HS-5 (cell line): ENCODE measurements around the gene ZEB2.

ENCODE experiments used
- DNase-seq: peaks from one replicate; pipeline ENCODE4 v3.0.0-alpha.2; 2012; ENCODE audit warnings: low read depth

Gene ZEB2

DNA sequence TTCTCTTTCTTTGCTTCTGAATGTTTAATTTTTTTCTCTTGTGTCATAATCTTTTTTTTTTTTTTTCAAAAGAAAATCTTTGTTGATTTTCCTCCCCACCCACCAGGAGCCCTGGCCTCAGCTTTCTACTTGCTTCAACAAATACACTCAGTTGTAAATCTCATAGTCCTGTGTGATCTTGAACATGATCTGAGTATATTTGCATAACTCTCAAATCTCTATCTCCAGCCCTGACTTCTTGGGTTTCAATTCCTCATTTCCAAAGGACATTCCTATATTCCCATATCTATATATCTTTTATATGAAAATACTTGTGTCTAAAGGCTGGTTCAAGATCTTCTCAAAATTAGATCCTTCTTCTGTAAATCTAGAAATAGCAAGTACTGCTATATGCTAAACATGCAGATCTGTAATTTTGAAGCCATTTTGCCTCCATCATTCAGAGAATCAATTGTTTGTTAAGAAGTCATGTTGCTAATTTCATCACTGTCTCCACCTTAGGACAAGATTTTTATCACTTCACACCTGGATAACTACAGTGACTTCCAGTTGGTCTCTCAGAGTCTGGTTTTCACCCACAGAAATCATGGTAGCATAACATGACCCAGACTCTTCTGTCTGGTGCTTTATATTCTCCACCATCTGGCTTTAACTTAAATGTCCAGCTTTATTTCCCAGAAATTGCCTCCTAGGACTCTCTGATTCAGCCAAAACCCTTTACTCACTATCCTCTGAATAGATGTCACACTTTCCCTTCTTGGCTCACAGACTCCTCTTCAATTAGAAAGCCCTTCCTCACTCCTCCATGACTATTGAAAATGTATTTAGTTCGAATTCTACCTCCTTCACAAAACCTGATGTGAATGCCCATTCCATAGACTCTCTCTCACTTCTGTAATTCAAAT, 98.1 kb downstream of the ZEB2 start:
- no peak for DNase-seq

DNA sequence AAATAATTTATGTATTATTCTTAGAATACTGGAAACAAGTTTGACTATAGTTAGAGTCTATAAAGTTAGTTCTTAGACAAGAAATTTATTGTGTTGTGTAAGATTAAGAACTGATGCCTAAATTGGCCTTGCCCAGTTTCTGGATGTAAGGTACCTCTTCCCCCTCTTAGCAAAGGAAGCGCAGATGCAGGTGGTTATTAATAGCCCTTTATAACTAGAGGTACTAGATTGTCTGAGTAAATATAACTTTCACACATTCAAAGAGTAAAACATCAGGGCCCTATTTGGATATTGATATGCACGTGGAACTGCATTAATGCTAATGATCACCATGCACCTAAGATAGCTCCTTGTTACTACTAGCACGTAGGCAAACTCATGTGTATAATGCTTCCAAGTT, 100.7 kb downstream of the ZEB2 start:
- DNase-seq = no peak

DNA sequence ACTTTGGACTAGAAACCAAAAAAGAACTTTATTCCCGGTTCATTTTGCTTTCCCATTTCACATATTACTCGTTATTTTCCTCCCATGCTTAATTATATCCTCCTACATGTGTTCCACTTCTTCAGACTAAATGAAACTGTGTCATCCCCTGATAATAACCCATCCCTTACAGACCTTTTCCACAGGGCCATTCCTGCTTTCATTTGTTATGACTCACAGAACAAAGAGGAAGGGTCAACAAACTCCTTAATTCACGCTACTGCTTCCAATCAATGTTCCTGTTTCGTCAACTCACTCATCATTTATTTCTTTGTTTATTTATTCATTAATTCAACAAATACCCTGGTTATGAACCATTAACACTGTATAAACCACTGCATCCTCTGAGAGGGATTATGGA, 104.5 kb downstream of the ZEB2 start:
- DNase-seq = no peak

DNA sequence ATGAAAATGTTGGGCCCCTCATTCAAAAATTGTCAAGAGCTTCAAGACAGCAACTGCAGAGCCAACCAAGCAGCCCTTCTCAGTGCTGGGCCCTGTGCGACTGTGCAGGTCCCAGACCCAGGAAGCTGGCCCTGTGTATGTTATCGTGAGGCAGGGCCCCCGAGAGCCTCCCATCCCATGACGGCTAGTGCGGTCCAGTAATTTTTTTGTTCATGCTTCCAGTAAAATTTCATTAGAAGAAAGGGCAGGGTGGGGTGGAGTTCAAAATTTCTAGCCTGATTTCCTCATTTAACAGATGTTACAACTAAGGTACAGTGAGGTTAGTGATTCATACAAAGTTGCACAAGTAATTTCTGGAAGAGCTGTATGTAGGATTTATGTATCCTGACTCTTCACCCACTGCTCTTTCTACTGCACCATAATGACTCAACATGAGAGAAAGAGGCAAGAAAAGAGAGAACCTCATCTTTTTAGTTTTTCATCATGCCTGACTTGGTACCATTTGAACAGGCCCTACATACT, 105.5 kb downstream of the ZEB2 start:
- peak; percentile 90 for DNase-seq

DNA sequence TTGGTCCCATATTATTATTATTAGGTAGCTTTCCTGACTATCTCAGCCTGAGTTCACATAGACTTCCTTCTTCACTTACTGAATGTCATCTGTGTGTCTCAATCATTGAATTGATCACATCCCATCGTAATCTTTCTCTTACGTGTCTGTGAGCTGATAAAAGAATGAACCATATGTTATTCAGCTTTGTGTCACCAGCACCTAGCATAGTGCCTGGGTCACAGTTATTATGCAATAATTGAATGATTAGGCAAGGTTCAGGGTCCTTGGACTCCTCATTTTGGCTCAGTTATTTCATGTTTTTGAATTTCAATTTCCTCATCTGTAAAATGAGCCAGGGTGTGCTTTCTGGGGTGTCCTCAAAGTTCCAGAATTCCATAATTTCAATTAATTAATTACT, 107.2 kb downstream of the ZEB2 start:
- DNase-seq = peak; percentile 18

DNA sequence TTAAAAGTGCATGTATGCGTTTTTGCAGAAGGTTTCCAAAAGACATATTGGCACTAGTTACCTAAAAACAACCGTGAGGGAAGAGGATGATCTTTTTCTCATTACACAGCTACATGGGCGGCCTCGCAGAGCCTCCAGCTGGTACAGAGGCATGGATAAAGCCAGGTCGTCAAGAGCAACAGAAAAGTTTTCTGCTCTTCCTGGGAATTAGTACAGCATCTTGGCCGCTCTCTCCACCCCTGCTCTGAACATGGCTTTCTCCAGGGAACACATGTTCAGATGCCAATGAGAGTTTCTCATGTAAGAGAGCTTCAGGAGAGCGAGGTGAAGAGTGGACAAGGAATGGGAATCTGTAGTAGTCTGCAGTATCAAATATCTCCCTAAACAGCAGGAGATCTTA, 108.4 kb downstream of the ZEB2 start:
- DNase-seq = no peak

DNA sequence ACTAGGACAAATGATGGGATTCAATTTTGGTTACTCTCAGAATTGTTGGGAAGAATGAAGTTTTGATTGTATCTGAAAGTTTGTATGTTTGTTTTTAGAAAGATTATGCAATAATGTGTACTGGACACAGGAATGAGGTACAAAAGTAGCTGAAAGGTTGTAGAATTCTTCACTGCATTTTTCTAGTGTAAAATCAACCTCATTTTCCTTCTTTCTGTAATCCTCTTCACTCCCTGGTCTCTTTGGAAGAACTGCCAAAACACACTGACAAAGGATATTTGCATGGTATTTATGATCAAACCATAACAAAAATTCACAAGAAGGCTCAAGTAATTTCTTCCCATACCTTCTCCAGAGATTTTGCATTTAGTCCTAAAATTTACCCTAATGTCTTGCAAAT, 110.7 kb downstream of the ZEB2 start:
- DNase-seq = no peak

DNA sequence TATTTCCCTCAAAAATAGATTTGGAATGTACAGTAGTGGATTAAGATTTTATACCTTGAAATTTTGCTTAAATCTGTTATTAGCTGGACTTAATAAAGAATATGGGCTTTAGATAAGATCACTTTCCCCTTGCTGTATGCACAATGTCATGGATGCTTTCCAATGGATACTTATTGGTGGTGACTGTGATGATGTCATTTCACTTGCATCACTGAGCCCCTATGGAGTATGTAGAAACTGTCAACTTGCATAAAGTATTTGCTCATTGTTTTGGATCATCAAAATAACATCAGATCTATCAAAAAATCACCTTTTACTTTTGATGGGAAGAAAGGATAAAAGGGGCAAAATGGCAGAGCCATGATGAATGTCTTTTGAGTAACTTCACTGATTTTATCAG, 112.7 kb downstream of the ZEB2 start:
- no peak for DNase-seq

DNA sequence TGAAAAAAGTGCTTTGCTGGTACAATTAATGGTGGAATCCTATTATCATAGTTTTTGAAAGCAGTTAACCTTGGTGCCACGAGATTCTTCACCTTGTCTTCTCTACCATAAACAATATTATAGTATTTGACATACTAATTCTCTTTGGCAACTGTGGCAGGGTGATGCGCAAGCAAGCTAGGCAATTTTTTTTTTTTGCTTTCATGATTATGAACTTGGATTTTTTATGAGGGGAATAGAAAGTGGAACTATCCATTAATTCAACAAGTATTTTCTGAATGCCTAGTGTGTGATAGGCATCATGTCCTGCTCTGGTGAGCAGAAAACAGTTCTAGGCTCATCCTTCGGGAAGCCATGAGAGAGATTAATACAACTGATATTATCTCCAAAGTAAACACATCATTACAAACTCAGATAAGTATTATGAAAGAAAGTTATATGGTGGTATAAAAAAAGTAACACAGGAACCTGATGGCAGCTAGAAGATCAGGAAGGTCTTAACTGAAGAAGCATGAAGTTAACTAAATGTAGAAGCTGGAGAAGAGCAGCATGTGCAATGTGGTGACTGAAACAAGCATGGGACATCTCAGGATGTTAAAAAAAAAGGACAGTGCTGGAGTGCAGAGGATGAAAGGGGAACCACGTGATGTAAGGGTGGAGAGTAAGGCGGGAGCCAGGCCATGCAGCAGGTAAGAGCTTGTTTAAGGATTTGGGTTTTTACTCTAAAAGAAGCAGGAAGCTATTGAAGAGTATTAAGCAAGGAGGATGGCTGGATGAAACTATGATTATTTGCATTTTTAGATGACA, 113.7 kb downstream of the ZEB2 start:
- no peak for DNase-seq

DNA sequence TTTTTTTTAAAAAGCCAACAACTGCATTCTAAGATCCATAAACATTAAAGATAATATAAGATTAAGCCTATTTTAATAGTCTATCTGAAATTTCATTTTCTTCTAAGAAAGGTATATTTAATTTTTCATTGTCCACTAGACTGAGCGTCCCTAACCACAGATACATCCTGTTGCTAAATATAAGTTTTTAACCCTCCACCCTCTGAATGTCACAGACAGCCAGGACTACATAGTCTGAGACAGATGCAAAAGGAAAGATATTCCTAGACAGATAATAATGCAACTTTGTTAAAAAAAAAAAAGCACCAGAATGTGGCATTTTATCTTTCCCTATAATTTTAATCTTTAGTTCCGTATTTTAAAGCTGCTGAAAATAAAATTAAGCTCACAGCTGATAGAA, 114.6 kb downstream of the ZEB2 start:
- no peak for DNase-seq

DNA sequence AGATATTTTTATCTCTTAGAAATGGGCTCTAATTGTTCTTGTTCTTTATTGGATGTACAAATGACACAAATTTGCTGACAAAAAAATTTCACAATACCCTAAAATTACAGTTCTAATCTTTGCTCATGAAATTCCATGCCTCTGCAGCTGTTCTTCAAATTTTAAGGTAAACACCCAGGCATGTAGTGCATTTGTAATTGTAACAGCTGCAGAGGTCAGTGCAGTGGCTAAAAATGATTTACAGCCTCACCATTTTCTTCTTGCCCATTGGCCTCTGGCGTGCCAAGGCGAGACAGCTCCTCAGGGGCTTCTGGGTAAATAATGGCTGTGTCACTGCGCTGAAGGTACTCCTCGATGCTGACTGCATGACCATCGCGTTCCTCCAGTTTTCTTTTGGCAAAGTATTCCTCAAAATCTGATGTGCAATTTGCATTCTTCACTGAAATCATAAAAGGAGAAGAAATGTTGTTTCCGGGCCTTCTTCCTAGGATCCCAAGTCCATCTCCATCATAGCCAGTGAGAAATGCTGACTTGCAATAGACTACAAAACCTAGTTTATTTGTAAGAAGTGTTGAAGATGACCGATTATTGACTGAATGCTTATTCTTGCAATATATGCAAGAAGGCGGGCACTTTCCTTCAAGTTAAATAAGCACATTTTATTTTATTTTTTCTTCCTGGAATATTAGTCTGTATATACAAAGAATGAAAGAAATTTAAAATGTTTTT, 115.2 kb downstream of the ZEB2 start:
- no peak for DNase-seq

DNA sequence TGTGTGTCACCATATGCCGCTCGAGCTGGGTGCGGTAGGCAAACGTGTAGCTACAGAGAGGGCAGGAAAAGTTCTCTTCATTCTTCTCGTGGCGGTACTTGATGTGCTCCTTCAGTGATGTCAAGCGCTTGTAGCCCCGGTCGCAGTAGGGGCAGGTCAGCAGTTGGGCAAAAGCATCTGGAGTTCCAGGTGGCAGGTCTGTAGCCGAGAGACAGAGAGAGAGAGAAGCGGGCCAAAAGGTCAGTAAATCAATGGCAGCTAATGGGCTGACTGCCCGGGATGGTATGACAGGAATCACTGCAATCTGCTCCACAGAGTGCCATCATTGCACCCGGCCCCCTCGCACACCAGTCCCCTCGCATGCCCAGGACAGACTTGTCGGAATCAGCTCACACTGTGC, 116.0 kb downstream of the ZEB2 start:
- DNase-seq = no peak

DNA sequence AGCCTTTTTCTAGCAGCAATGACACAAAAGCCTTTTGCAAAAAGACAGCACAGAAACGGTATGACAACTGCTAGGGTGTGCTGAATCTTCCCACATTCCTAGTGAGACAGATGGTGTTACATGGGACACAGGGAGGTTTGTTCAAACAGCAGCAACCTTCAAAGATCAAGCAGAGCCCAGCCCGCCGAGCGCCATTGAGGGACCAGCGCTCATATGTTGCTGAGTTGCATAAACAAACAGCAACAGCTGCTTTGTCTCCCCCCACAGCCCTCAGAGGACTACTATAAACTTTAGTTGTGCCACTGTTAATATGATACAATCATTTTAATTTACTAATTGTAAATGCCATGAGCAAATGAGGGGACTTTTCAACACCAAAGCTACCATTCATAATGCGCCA, 117.7 kb downstream of the ZEB2 start:
- DNase-seq = no peak

DNA sequence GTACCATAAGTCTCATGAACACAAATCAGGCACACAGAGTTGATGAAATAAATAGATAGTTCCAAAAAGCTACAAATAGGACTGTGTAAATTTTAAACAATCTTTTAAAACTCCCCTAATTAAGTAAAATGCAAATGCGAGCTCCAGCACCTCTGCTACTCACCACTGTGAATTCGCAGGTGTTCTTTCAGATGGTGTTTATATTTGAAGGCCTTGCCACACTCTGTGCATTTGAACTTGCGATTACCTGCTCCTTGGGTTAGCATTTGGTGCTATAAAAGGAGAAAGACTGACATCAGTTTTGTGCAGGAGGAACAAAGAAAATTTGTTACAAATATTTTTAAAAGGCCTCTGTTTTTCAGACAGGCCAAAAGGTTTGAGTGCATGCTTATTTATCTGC, 118.9 kb downstream of the ZEB2 start:
- no peak for DNase-seq

DNA sequence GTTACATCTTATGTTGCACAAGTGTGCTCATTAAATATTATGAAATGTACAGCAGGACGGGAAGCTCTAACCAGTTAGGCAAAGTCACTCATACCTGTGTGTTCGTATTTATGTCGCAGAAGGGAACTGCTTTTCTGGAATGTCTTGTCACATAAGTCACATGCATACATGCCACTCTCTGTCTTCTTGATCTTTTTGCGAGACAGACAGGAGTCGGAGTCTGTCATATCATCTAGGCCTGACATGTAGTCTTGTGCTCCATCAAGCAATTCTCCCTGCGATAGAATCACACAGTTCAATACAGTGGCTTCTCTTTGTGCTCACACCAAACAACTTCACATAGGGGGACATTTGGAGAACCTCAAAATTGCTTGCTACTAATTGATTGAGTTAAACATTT, 123.6 kb downstream of the ZEB2 start:
- no peak for DNase-seq

DNA sequence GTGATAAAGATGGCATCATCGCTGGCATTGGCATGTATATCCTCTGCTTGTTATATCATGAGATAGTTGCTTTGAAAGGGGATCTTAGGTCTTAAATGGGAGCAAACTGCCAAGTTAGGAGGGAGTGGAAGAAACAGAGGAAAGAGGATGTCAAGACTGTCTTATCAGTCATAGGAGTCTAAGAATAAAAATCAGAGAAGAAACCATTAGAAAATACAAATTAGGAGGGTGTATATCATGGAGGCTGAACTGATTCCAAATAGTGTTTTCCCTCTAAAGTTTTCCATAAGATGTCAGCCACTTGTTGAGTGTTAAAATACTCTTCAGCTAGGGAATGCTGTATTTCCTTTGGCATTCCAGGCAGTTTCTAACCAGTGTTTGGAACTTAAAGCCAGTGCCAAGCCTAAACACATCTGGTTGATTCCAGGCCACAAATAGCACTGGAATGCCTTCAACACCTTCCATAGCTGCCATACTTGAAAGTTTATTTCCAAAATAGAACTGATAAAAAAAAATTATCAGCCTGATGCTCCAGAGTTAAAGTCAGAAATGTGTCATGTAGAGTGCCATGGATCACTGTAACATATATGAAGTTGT, 129.4 kb downstream of the ZEB2 start:
- no peak for DNase-seq

DNA sequence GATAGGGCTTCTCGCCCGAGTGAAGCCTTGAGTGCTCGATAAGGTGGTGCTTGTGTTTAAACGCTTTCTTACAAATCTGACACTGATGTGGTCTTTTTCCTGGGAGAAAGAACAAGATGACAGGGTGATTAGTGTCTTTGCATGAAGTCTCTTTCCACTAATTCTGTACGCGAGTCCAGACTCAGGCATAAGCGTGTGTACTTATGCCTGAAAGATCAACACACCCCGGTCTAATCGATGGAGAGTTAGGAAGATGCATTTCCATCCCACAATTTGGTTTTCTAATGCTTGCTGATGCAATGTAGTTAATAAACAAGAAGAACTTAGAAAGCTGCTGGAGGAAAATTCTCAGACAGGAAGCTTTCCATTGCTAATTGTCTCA, 130.0 kb downstream of the ZEB2 start:
- DNase-seq = no peak

DNA sequence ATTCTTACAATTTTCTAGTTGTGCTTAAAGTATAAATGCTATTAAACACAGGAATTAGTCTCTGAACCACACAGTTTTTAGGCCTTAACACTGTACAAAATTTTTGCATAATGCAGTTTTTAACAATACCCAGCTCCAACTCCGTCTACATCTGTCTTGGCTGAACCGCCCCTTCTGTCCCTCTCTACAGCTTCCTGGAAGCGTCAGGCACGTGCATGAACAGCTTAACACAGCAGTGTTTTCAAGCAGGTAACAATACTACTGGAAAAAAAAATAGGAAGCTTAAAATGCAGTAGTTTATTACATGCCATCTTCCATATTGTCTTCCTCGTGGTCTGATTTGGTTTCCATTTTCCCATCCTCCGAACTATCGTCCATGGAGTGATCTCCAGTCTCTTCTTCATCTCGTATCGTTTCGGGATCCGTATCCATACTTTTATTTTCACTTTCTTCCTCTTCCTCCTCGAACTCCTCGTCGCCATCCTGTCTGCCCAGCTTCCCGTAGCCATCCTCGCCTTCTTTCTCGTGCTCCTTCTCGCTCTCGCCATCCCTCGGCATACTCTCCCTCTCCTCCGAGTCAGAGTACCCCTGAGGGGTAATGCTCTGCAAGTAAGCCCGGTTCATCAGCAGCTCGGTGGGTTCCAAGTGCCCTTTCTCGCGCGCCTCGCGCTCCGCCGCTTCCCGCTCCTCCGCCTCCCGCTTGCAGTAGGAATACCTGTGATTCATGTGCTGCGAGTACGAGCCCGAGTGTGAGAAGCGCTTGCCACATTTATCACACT, 130.6 kb downstream of the ZEB2 start:
- DNase-seq = no peak

DNA sequence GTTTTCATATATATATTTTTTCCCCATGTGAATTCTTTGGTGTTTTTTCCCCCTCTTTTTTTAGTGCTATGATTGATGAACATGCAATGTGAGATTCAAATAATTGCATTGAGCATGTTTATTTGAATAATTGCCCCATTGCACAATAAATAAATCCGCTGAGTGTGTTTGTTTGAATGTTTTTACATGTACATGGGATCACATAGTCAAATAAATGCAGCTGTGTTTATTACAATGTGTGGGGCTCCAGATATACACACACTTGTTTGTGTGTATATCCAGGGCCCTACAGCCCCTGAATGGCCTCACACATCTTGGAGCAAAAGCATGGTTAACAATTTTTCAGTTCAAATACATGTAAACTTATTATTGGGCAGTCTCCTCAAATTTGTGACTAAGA, 134.5 kb downstream of the ZEB2 start:
- no peak for DNase-seq

DNA sequence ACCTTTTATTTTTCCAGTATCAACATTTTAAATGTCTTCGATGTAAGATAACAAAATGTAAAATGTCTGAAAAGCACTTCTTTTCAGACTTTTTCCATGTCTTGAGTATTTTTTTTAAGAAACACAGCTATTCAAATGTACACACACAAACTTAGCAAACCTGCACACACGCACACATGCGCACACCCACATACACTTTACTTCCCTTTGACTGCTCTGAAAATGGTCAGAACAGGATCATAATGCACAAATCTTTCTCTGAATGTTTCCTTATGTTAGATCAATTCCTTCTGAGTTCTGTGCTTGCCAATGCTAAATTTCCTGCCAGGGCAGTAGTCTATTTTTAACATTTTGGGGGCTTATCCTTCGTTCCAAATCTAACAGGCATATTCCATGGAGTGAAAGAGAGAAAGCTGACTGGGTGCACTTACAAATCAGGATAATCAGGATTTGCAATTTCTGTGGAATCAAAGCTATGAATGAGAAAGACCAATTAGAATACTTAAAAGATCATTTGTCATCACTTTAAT, 136.3 kb downstream of the ZEB2 start:
- no peak for DNase-seq

DNA sequence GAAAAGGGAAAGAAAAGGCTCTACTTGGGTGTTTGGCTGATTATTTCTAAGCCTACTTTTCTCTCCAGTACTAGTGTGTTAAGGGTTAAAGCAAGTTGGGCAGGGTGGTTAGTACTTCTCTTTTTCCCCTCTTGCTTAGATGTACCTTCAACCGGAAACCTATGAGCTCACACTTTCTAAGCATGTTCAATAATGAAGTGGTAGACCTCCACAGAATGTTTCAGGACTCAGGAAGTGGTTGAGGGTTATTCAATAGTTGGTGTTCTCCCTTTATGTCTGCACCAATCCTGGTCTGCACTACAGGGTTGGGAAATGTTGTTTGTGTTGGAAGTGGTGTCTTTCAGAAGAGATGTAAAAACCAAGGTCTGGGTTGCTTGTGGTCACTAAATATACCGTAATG, 137.1 kb downstream of the ZEB2 start:
- DNase-seq = no peak
